Measurements from ENCODE around the gene CHEK2.
"Not testable (repeated sequence)": the region's sequence is repeated elsewhere in the genome, so short reads cannot be mapped to it uniquely, and the experiment has no call there.

The CHEK2 gene

GRCh38 chr22:28741200-28741784 lies 328 bp downstream of the CHEK2 start:
- DNase-seq: no peak

GRCh38 chr22:28738876-28739275 lies 2.7 kb downstream of the CHEK2 start:
- DNase-seq: not testable (repeated sequence)

- no peak for DNase-seq
These were observed 3.9 kb downstream of the CHEK2 start for GRCh38 chr22:28737701-28738100.

- no peak for DNase-seq
These were observed 5.1 kb downstream of the CHEK2 start for GRCh38 chr22:28736301-28737155.

- no peak for DNase-seq
These were observed 7.2 kb downstream of the CHEK2 start for GRCh38 chr22:28734393-28734792.

- no peak for DNase-seq
These were observed 11.4 kb downstream of the CHEK2 start for GRCh38 chr22:28730179-28730578.

- no peak for DNase-seq
These were observed 12.9 kb downstream of the CHEK2 start for GRCh38 chr22:28728621-28729313.

GRCh38 chr22:28728002-28728401 lies 13.6 kb downstream of the CHEK2 start:
- DNase-seq: no peak

GRCh38 chr22:28718044-28718443 lies 23.6 kb downstream of the CHEK2 start:
- DNase-seq: no peak

- DNase-seq: no peak
These were observed 24.9 kb downstream of the CHEK2 start for GRCh38 chr22:28716686-28717085.

- DNase-seq: no peak
These were observed 26.0 kb downstream of the CHEK2 start for GRCh38 chr22:28715611-28716010.

GRCh38 chr22:28714043-28714628 lies 27.5 kb downstream of the CHEK2 start:
- DNase-seq: no peak

- DNase-seq: no peak
These were observed 29.5 kb downstream of the CHEK2 start for GRCh38 chr22:28711820-28712777.

GRCh38 chr22:28711341-28711740 lies 30.3 kb downstream of the CHEK2 start:
- DNase-seq: no peak

- DNase-seq: no peak
These were observed 30.9 kb downstream of the CHEK2 start for GRCh38 chr22:28710576-28711191.

- DNase-seq: no peak
These were observed 31.5 kb downstream of the CHEK2 start for GRCh38 chr22:28710107-28710506.

- no peak for DNase-seq
These were observed 34.8 kb downstream of the CHEK2 start for GRCh38 chr22:28706845-28707244.

- DNase-seq: no peak
These were observed 38.2 kb downstream of the CHEK2 start for GRCh38 chr22:28703436-28703835.

GRCh38 chr22:28702891-28703290 lies 38.7 kb downstream of the CHEK2 start:
- no peak for DNase-seq

- not testable (repeated sequence) for DNase-seq
These were observed 48.4 kb downstream of the CHEK2 start for GRCh38 chr22:28693041-28693760.

GRCh38 chr22:28689796-28690195 lies 51.8 kb downstream of the CHEK2 start:
- not testable (repeated sequence) for DNase-seq

Data from NCI-H1048 (cell line).